HG02973 (cell line): ENCODE data around the gene PEPD.

Experiments
- ATAC-seq: cut with Tn5 transposase; IDR thresholded peaks from one replicate; pipeline ENCODE4 v1.9.1; 2021; ENCODE audit warnings: moderate library complexity; ENCODE audit not compliant: unreplicated experiment

PEPD gene

GRCh38 chr19:33398361-33399060 lies 123.1 kb downstream of the PEPD start:
- ATAC-seq: no peak

DNA sequence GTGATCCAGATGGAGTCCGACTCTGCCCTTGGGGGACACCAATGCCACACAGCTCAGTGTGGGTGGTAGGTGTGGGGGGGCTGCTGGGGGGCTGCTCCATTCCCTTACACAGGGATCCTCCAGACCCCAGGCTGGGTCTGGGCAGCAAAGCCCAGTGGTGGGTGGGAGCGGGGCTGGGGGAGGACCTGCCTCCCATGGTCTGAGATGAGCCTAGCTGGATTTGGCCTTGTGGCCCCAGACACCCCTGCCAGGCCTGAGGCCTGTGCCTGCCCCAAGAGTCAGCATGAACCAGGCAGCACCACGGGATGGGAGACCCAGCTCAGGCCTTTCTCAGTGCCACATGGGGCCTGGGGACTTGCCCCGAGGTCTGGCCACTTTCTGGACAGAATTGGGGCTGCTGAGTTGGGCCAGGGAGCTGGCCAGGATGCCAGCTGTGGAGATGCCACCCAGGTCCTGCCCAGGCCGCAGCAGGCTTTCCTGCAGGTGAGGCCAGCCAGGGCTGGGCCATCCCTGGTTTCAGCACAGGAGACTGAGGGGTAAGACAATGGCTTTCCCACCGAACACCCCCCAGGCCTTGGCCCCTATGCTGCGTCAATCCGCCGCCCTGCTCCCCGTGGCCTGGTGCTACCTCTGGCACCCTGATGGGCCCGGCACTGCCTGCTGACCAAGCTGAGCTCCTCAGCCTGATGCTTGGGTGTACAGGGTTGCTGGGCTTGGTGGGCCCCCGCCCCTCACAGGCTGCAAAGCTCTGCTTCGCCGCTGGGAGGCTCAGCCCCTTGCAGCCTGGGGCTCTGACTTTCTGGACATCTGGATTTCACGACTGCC lies 123.8 kb downstream of the PEPD start:
- ATAC-seq: no peak

DNA sequence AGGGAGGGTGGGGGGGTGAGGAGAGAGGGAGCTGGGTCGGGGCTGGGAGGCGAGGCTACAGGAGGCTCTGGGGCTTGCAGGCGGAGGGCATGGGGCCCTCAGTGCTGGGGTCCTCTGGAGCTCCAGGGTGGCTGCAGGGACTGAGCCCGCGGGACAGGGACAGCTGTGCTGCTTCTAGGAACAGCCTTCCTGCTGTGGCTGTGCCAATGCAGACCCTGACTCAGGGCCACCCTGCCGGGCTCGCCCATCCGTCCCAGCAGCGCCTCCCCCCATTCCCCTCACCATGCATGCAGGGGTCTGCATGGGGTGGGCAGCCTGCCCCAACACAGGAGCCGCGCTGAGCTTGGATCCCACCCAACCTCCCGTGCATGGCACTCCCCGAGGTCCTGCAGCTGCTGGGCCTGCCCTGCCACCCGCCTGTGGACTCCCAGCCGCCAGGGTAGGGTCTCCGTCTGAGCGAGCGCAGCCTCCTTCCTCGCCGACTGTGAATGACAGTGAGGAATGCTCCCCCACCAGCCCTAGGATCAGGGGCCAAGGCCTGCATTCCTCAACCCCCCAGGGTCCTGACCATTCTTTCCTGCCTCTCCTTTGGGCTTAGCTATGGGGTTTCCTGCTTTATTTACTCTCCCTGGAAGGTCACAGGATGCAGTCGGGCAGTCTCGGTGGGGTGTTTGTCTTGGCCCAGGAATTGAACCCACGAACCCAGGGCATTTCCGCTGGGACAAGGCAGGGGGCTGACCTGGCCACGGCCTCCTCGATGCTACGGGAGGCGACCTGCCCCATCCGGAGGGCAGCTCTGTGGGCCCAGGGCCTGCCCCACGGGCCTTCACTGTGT lies 124.7 kb downstream of the PEPD start:
- ATAC-seq: no peak

- no peak for ATAC-seq
Measured at GRCh38 chr19:33395561-33396550, 125.7 kb downstream of the PEPD start.

DNA sequence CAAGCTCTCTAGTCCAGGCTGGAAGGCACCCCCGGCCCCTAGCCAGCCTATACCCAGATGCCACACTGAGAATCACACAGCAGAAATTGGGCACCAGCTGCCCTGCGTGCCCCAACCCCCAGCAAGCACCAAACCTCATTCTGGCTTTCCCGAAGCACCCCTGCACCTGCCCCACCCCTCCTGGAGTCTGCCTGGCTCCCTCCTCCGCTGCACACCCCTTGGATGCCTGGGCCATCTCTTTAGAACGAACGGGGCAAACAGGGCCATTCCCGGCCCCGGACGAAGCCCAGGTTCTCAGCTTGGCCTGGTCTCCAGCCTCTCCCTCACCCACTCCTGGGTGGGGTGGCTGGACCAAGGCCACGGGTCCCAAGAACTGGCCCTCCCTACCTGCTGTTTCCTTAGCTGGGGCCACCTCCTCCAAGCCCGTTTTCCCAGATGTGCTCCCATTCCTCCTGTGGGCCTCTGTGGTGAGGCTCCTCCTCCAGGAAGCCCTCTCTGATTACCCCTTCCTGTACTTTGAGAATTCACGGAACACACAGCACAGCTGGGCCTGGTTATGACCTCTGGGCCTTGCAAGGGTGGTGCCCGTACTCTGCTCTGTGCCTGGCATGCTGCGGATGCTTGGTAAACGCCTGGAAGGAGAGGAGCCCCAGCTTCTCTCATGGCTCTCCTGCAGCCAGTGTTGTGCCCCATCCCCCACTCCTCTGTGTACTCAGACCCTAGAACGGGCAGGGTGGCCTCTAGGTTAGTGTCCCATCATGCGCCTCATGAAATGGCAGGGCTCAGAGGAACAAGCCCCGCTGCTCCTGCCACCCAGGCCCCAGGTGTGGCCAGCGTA lies 126.6 kb downstream of the PEPD start:
- no peak for ATAC-seq

DNA sequence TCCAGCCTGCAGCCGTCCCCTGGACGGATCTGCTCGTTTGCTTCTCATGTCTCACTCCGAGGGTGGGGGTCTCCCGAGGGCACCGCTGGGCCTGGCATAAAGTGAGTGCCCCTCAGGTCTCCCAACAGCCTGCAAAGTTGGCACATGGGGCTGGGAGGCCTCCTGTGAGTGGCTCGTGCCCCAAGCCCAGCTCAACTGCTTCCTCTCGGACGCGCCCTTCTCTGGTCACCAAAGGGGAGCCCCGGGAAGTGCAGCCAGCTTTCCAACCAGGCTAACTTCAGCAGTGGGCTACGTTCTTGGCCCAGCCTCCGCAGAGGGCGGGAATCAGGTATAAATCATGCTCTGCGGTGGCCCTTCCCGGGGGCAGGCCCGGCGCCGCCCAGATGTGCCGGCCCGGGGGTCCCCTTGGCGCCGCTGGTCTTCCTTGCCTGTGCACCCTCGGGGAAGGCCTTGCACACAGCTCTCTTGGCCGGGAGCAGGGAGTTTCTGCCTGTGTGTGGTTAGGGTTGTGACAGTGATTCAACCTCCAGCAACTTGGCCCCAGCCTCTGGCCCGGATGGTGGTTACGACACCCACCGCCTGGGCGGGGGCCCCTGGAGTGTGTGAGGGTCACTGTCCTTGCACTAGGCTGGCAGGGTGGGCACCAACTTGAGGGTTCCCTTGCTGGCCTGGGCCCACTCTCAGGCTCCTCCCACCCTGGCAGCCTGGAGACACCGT lies 127.4 kb downstream of the PEPD start:
- ATAC-seq: no peak

DNA sequence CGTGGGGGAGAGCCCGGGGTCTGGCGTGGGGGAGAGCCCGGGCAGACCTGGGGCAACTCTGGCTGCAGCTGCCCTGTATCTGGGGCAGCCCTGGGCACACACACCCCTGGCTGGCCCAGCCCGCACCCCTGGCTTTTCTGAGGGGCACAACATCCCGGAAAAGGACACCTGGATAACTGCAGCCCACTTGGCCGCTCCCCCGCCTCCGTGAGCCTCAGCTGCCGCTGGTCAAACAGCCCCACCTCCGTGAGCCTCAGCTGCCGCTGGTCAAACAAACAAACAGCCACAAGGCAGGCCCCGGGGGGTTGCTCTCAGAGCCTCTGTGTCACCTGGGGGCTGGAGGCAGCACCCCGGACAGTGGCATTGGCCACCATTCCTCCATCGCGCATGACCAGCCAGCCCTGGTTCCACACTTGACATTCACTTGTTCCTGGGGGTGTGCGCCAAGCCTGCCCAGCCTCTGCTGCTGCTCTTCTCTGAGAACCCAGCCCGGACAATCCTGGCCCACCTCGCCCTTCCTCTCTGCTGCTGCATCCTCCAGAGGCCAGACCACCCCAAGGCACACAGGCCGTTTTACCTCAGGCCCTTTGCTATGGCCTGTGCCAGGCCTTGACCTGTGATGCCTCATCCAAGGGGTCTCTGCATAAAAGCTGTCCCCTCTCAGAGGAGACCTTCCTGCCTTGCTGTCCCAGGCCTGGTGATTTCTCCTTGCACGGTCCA lies 128.1 kb downstream of the PEPD start:
- no peak for ATAC-seq

DNA sequence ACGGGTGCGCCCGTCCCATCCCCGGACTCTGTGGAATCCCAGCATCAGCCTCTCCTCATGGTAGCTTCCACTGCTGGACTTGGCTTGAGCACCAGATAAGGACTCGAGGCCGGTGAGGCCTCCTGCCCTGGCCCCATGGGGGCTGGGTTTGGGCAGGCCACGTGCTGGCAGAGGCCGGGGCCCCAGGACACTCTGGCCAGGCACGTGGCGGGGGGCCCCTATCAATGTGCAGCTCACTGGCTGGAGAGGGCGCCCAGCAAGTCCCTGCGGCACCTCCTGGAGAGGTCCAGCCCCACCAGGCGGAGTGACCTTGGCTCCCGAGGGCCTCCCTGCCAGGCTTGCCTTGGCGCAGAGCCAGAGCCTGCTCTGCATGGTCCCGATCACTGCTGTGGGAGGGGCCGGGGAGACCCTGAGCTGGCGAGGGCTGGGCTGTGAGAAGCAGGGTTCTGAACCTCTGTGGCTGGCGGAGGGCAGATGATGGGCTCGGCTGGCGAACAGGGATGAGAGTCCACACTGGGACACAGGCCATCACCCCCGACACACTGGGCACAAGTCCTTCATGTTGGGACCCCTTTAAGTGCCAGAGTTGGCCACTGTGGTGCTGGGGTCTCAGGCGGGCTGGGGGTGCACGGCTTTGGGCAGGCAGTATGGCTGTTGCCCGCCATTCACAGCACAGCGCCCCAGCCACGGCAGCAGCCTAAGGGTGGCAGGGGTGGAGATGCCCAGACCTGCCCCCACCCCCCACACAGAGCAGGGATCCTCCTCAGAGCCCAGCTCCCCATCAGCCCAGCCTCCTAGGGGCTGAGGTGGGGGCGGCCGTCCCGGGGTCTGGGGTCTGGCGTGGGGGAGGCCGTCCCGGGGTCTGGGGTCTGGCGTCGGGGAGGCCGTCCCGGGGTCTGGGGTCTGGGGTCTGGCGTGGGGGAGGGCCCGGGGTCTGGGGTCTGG lies 129.0 kb downstream of the PEPD start:
- no peak for ATAC-seq

GRCh38 chr19:33391631-33392249 lies 129.9 kb downstream of the PEPD start:
- ATAC-seq: no peak

DNA sequence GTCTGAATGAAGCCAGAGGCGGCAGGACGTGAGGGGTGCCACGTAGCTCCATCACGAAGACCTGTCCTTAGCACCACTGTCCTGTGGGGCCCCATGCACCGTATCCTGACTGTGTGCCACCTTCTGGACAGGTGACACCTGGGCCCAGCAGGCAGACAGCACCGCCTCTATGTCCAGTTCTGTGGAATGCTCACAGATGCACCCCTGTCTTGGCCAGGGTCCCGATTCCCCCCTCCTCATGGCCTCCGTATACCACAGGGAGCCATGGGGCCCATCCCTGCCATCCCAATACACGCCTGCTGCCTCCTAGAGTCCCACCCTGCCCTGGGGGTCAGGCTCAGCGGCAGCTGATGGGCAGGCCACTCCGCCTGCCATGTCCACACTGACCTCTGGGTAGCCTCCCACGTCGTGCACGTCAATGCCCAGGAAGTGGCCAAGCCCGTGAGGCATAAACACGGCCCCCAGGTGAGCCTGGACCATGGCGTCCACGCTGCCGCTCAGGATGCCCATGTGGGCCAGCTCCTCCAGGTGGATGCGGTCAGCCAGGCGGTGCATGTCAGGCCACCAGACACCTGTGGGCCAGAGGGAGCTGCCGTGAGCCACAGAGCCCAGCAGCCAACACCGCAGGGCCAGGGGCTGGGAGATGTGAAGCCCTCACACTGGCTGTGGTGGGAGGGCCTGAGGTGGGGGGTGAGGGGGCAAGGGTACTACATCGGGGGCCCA lies 130.5 kb downstream of the PEPD start:
- no peak for ATAC-seq

GRCh38 chr19:33390101-33390907 lies 131.3 kb downstream of the PEPD start:
- ATAC-seq: no peak

GRCh38 chr19:33389421-33390100 lies 132.0 kb downstream of the PEPD start:
- no peak for ATAC-seq

GRCh38 chr19:33388725-33389420 lies 132.7 kb downstream of the PEPD start:
- ATAC-seq: no peak

GRCh38 chr19:33388231-33388724 lies 133.3 kb downstream of the PEPD start:
- no peak for ATAC-seq
